ENCODE measurements around the gene LRRN4CL. TPM values are rescaled to one million over a fixed set of nuclear protein-coding genes. Genes with fewer than 3 reads are reported as not detected.

LRRN4CL gene
- total RNA-seq, 2 experiments from 2014 or later, result 0.65 to 0.79 TPM

GRCh38 chr11:62725646-62726045 is 36.3 kb upstream of the LRRN4CL start:
- Histone ChIP-seq H3K27ac (ENCODE audit: low read depth, low read length, poor library complexity, severe bottlenecking) (peak overlapping the region; percentile 93), H3K79me2 (ENCODE audit: insufficient read depth, low read depth, low read length) (peaks cover 88% of the 10 kb centered on the region), H3K9me2 (ENCODE audit: insufficient read depth, low read length) (no peaks in the 10 kb centered on the region), H2AFZ (ENCODE audit: low read length) (no peak overlapping the region), H3K4me1 (ENCODE audit: insufficient read depth, low read length, poor library complexity, severe bottlenecking) (peaks cover 25% of the 10 kb centered on the region), H3K36me3 (ENCODE audit: insufficient read depth, low read length) (peaks cover 61% of the 10 kb centered on the region), H4K20me1 (ENCODE audit: insufficient read depth, low read length) (peaks cover 35% of the 10 kb centered on the region), H3K4me3 (ENCODE audit: low read depth, low read length, poor library complexity, severe bottlenecking) (peak overlapping the region; percentile 97), H3K9me3 (ENCODE audit: low read length) (no peaks in the 10 kb centered on the region), H3K4me2 (ENCODE audit: low read length) (peak overlapping the region; percentile 75)
- ChIA-PET POLR2A (interaction anchor here (1.0 to 1.5 kb wide), 3 partner anchors 9 to 70 kb away, joined by 3 to 5 read pairs (median 4); partner anchors contain the start of gene ZBTB3), CTCF (ENCODE audit: unreplicated experiment) (no interaction called here)
- no peak for TF ChIP-seq EZH2phosphoT487 (IDR thresholded peaks at IDR 0.05; ENCODE audit: borderline replicate concordance, low read depth, low read length)
- TF ChIP-seq, protein P1, sequence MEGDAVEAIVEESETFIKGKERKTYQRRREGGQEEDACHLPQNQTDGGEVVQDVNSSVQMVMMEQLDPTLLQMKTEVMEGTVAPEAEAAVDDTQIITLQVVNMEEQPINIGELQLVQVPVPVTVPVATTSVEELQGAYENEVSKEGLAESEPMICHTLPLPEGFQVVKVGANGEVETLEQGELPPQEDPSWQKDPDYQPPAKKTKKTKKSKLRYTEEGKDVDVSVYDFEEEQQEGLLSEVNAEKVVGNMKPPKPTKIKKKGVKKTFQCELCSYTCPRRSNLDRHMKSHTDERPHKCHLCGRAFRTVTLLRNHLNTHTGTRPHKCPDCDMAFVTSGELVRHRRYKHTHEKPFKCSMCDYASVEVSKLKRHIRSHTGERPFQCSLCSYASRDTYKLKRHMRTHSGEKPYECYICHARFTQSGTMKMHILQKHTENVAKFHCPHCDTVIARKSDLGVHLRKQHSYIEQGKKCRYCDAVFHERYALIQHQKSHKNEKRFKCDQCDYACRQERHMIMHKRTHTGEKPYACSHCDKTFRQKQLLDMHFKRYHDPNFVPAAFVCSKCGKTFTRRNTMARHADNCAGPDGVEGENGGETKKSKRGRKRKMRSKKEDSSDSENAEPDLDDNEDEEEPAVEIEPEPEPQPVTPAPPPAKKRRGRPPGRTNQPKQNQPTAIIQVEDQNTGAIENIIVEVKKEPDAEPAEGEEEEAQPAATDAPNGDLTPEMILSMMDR (conservative IDR thresholded peaks at IDR 0.05; ENCODE audit: low read length), result no peak
- intact Hi-C loops (cut with micrococcal nuclease; ENCODE audit: unreplicated experiment), result loop anchor here (2.0 to 10.0 kb wide), 6 partner anchors 19 to 131 kb away; partner anchors contain the start of genes BSCL2, GNG3, LBHD1 and TMEM179B
- no peak for DNase-seq (ENCODE audit: low spot score)
- TSS peak; percentile 19 for BruUV-seq (replicated peaks)

GRCh38 chr11:62724171-62724570 is 34.8 kb upstream of the LRRN4CL start:
- intact Hi-C loops (cut with micrococcal nuclease; ENCODE audit: unreplicated experiment), result loop anchor here (10.0 kb wide), 1 partner anchor 129 kb away; the partner anchor contains the start of gene TUT1
- peaks cover 75% of the 10 kb centered on the region for H3K36me3 ChIP-seq (ENCODE audit: insufficient read depth, low read length)
- peaks cover 35% of the 10 kb centered on the region for H4K20me1 ChIP-seq (ENCODE audit: insufficient read depth, low read length)
- DNase-seq (ENCODE audit: low spot score), result no peak
- no peaks in the 10 kb centered on the region for H3K9me3 ChIP-seq (ENCODE audit: low read length)
- TF ChIP-seq, protein P1 (conservative IDR thresholded peaks at IDR 0.05; ENCODE audit: low read length), result no peak
- TF ChIP-seq EZH2phosphoT487 (IDR thresholded peaks at IDR 0.05; ENCODE audit: borderline replicate concordance, low read depth, low read length), result no peak
- no peak overlapping the region for H3K27ac ChIP-seq (ENCODE audit: low read depth, low read length, poor library complexity, severe bottlenecking)
- H3K4me1 ChIP-seq (ENCODE audit: insufficient read depth, low read length, poor library complexity, severe bottlenecking), result peaks cover 16% of the 10 kb centered on the region
- CTCF ChIA-PET (ENCODE audit: unreplicated experiment), result no interaction called here
- peak overlapping the region; percentile 75 for H3K4me2 ChIP-seq (ENCODE audit: low read length)
- H3K9me2 ChIP-seq (ENCODE audit: insufficient read depth, low read length), result no peaks in the 10 kb centered on the region
- no peak overlapping the region for H2AFZ ChIP-seq (ENCODE audit: low read length)
- POLR2A ChIA-PET, result interaction anchor here (0.6 to 1.3 kb wide), 5 partner anchors 35 to 108 kb away, joined by 3 to 4 read pairs (median 3); partner anchors contain the start of gene STX5
- H3K4me3 ChIP-seq (ENCODE audit: low read depth, low read length, poor library complexity, severe bottlenecking), result peak overlapping the region; percentile 97
- peaks cover 73% of the 10 kb centered on the region for H3K79me2 ChIP-seq (ENCODE audit: insufficient read depth, low read depth, low read length)
- BruUV-seq (replicated peaks), result no TSS peak

- no peak overlapping the region for H3K4me2 ChIP-seq (ENCODE audit: low read length)
- no peak for DNase-seq (ENCODE audit: low spot score)
- no peaks in the 10 kb centered on the region for H3K9me2 ChIP-seq (ENCODE audit: insufficient read depth, low read length)
- H3K4me3 ChIP-seq (ENCODE audit: low read depth, low read length, poor library complexity, severe bottlenecking), result no peak overlapping the region
- peaks cover 35% of the 10 kb centered on the region for H4K20me1 ChIP-seq (ENCODE audit: insufficient read depth, low read length)
- ChIA-PET CTCF (ENCODE audit: unreplicated experiment) (no interaction called here), POLR2A (no interaction called here)
- peaks cover 97% of the 10 kb centered on the region for H3K36me3 ChIP-seq (ENCODE audit: insufficient read depth, low read length)
- peaks cover 16% of the 10 kb centered on the region for H3K4me1 ChIP-seq (ENCODE audit: insufficient read depth, low read length, poor library complexity, severe bottlenecking)
- no peaks in the 10 kb centered on the region for H3K9me3 ChIP-seq (ENCODE audit: low read length)
- H2AFZ ChIP-seq (ENCODE audit: low read length), result no peak overlapping the region
- H3K27ac ChIP-seq (ENCODE audit: low read depth, low read length, poor library complexity, severe bottlenecking), result no peak overlapping the region
- intact Hi-C loops (cut with micrococcal nuclease; ENCODE audit: unreplicated experiment), result loop anchor here (10.0 kb wide), 1 partner anchor 127 kb away; the partner anchor contains the start of gene TUT1
- TF ChIP-seq, protein P1 (conservative IDR thresholded peaks at IDR 0.05; ENCODE audit: low read length), result peak; percentile 45
- TF ChIP-seq EZH2phosphoT487 (IDR thresholded peaks at IDR 0.05; ENCODE audit: borderline replicate concordance, low read depth, low read length), result no peak
- BruUV-seq (replicated peaks), result TSS peak; percentile 74
- peaks cover 66% of the 10 kb centered on the region for H3K79me2 ChIP-seq (ENCODE audit: insufficient read depth, low read depth, low read length)
Measured at GRCh38 chr11:62721994-62722393, 32.7 kb upstream of the LRRN4CL start.

All from OCI-LY7 (cell line).